B cell (primary cell): ENCODE measurements around the gene UGT2A3. TPM values are rescaled to one million over a fixed set of nuclear protein-coding genes. Genes with fewer than 3 reads are reported as not detected.

Source experiments
- ATAC-seq: fragments of 200-7000 bp; cut with Tn5 transposase; one replicate; pipeline ENCODE4 v1.10.0; 2021; ENCODE audit warnings: low read depth, mild to moderate bottlenecking, moderate number of reproducible peaks, moderate library complexity
- CTCF ChIA-PET: fragments of 350-600 bp; sonication (Branson Sonifier 250); formaldehyde crosslinking; loops from one replicate; lab custom pipeline; 2021; ENCODE audit warnings: antibody characterized with exemption, inconsistent platforms; lab: Charles Lee
- POLR2A ChIA-PET: fragments of 350-600 bp; sonication (Branson Sonifier 250); formaldehyde crosslinking; loops from one replicate; lab custom pipeline; 2021; ENCODE audit warnings: antibody characterized with exemption; lab: Charles Lee
- DNase-seq: peaks from one replicate; pipeline ENCODE4 v3.0.0; 2013
- H2AFZ ChIP-seq: 2 replicates; pipeline ENCODE4 v1.6.1; 2012; ENCODE audit warnings: mild to moderate bottlenecking, low read depth, low read length; ENCODE audit not compliant: insufficient read depth, poor library complexity, severe bottlenecking
- H3K27ac ChIP-seq, 2 donors: 1 replicate in 1 of 2; 2 replicates in 1 of 2; pipeline ENCODE4 v1.5.1; 2012 to 2013; ENCODE audit warnings: low read length in 2 of 2, mild to moderate bottlenecking in 2 of 2, moderate library complexity in 1 of 2
- H3K27me3 ChIP-seq, 4 experiments: fragments of 200-600 bp in 1 of 4; sonication (generic) in 1 of 4; replicated peaks in 1 of 4; 1 replicate in 2 of 4; 2 replicates in 2 of 4; pipeline versions ENCODE4 v1.6.1 to v1.7.0; 2013 to 2016; ENCODE audit warnings: low read length in 3 of 4, mild to moderate bottlenecking in 2 of 4, mixed read lengths in 1 of 4, moderate library complexity in 1 of 4; ENCODE audit not compliant: insufficient read depth in 4 of 4, control insufficient read depth in 3 of 4; ENCODE audit errors: control extremely low read depth in 1 of 4
- H3K36me3 ChIP-seq, 2 experiments: replicated peaks in 1 of 2; 1 replicate in 1 of 2; 2 replicates in 1 of 2; pipeline versions ENCODE4 v1.6.1 to v1.7.1; 2013; ENCODE audit warnings: low read length in 1 of 2; ENCODE audit not compliant: insufficient read depth in 2 of 2, control insufficient read depth in 1 of 2; ENCODE audit errors: control extremely low read depth in 1 of 2, extremely low read depth in 1 of 2
- H3K4me1 ChIP-seq, 2 donors: fragments of 200-600 bp in 1 of 2; sonication (generic) in 1 of 2; 1 replicate in 1 of 2; 2 replicates in 1 of 2; pipeline versions ENCODE4 v1.5.1 to v1.6.1; 2013 to 2017; ENCODE audit warnings: low read length in 2 of 2; ENCODE audit not compliant: control insufficient read depth in 2 of 2, insufficient read depth in 2 of 2
- H3K4me2 ChIP-seq: replicated peaks from 2 replicates; pipeline ENCODE3; 2012; ENCODE audit warnings: mild to moderate bottlenecking, low read depth, low read length; ENCODE audit not compliant: poor library complexity, severe bottlenecking
- H3K4me3 ChIP-seq, 5 experiments: fragments of 200-600 bp in 1 of 5; sonication (generic) in 1 of 5; 1 replicate in 3 of 5; 2 replicates in 2 of 5; pipeline versions ENCODE4 v1.5.1 to v1.7.0; 2011 to 2016; ENCODE audit warnings: low read length in 4 of 5, mild to moderate bottlenecking in 4 of 5, low read depth in 2 of 5, control low read depth in 1 of 5, moderate library complexity in 1 of 5; ENCODE audit not compliant: insufficient read depth in 1 of 5; ENCODE audit errors: control extremely low read depth in 1 of 5, extremely low read depth in 1 of 5
- H3K79me2 ChIP-seq: fragments of 200-600 bp; sonication (generic); one replicate; pipeline ENCODE4 v1.6.0; 2016; ENCODE audit warnings: low read length; ENCODE audit not compliant: control insufficient read depth, insufficient read depth
- H3K9ac ChIP-seq: fragments of 200-600 bp; sonication (generic); 2 replicates; pipeline ENCODE4 v1.6.1; 2017; ENCODE audit warnings: mild to moderate bottlenecking, low read length, moderate library complexity
- H3K9me3 ChIP-seq, 3 donors: one replicate each; pipeline versions ENCODE4 v1.6.1 to v1.7.1; 2013; ENCODE audit warnings: low read length in 2 of 3; ENCODE audit not compliant: control insufficient read depth in 2 of 3, insufficient read depth in 1 of 3; ENCODE audit errors: control extremely low read depth in 1 of 3
- H4K20me1 ChIP-seq: 2 replicates; pipeline ENCODE4 v1.6.0; 2012; ENCODE audit warnings: mild to moderate bottlenecking, low read length; ENCODE audit not compliant: insufficient read depth, control insufficient read depth, poor library complexity, severe bottlenecking
- H3K27ac Mint-ChIP-seq: one replicate; pipeline ENCODE4 v1.8.0; 2021; ENCODE audit warnings: mixed read lengths
- H3K27me3 Mint-ChIP-seq: one replicate; pipeline ENCODE4 v1.8.0; 2021; ENCODE audit warnings: mixed read lengths
- H3K4me1 Mint-ChIP-seq: one replicate; pipeline ENCODE4 v1.8.0; 2021; ENCODE audit warnings: mixed read lengths
- H3K4me3 Mint-ChIP-seq: one replicate; pipeline ENCODE4 v1.8.0; 2021; ENCODE audit warnings: mixed read lengths
- H3K9me3 Mint-ChIP-seq: one replicate; pipeline ENCODE4 v1.8.0; 2022; ENCODE audit warnings: mixed read lengths; ENCODE audit not compliant: insufficient read depth
- CTCF ChIP-seq: fragments of 200-600 bp; IDR thresholded peaks from one replicate; pipeline ENCODE4 v1.8.0; 2022; ENCODE audit warnings: antibody characterized with exemption, mild to moderate bottlenecking
- EZH2 ChIP-seq: IDR thresholded peaks from 2 replicates; pipeline ENCODE4 v1.6.1; 2012; ENCODE audit warnings: borderline replicate concordance, low read depth, mild to moderate bottlenecking, moderate library complexity, low read length; ENCODE audit not compliant: insufficient read depth, poor library complexity, severe bottlenecking
- WGBS: methylation state at CpG from one replicate; pipeline ENCODE4 v1.1.5; 2013; ENCODE audit warnings: missing lambda C conversion rate; ENCODE audit not compliant: insufficient coverage; 5-methylcytosine and 5-hydroxymethylcytosine counted together
- intact Hi-C: fragments of 100-400 bp; cut with micrococcal nuclease; formaldehyde crosslinking; loops from one replicate; pipeline ENCODE4 v1.10.0; 2022
- polyA plus RNA-seq: library from polyadenylated mRNA; depleted of rRNA; stranded (reverse); fragments of >200 nt; gene quantifications from 2 replicates; pipeline ENCODE4 v1.2.3, GENCODE V29; 2012
- total RNA-seq, 2 donors: library from RNA; stranded (reverse); fragments of 120-200 nt in 1 of 2; gene quantifications; 1 replicate in 1 of 2; 2 replicates in 1 of 2; pipeline versions ENCODE4 v1.2.3 to v1.2.4, GENCODE V29; 2013 to 2022

The UGT2A3 gene
- total and polyA plus RNA-seq, 2 donors (not counting 1 experiment from before 2014, with no cell fraction given): not detected

GRCh38 chr4:68995292-68995691 is 43.7 kb upstream of the UGT2A3 start:
- no peaks in the 10 kb centered on the region for H4K20me1 ChIP-seq
- no peaks in the 10 kb centered on the region for H3K9me3 ChIP-seq
- H2AFZ ChIP-seq: no peak overlapping the region
- ATAC-seq (no peak), DNase-seq (no peak)
- no CpG with 5 or more reads among the region's 2 CpGs for WGBS
- no peaks in the 10 kb centered on the region for H3K79me2 ChIP-seq
- H3K4me3 ChIP-seq: no peak overlapping the region
- ChIA-PET CTCF (no interaction called here), POLR2A (no interaction called here)
- no peaks in the 10 kb centered on the region for H3K27me3 Mint-ChIP-seq
- H3K4me1 Mint-ChIP-seq: no peaks in the 10 kb centered on the region
- H3K27ac ChIP-seq: no peak overlapping the region
- H3K4me2 ChIP-seq: no peak overlapping the region
- H3K4me1 ChIP-seq: no peaks in the 10 kb centered on the region
- no peak overlapping the region for H3K27ac Mint-ChIP-seq
- no peaks in the 10 kb centered on the region for H3K9me3 Mint-ChIP-seq
- intact Hi-C loops: no loop called here
- H3K27me3 ChIP-seq: no peaks in the 10 kb centered on the region
- no peak for TF ChIP-seq EZH2
- no peak for TF ChIP-seq CTCF
- no peak overlapping the region for H3K4me3 Mint-ChIP-seq
- H3K36me3 ChIP-seq: no peaks in the 10 kb centered on the region
- no peak overlapping the region for H3K9ac ChIP-seq

- no peaks in the 10 kb centered on the region for H3K79me2 ChIP-seq
- no peaks in the 10 kb centered on the region for H4K20me1 ChIP-seq
- H3K9ac ChIP-seq: no peak overlapping the region
- intact Hi-C loops: no loop called here
- no peaks in the 10 kb centered on the region for H3K4me1 ChIP-seq
- no peaks in the 10 kb centered on the region for H3K27me3 Mint-ChIP-seq
- H3K27ac ChIP-seq: no peak overlapping the region
- no CpG with 5 or more reads among the region's 2 CpGs for WGBS
- peaks cover 0 to 5% (median 0%) of the 10 kb centered on the region in 3 donors for H3K9me3 ChIP-seq
- H3K36me3 ChIP-seq: no peaks in the 10 kb centered on the region
- H3K4me1 Mint-ChIP-seq: no peaks in the 10 kb centered on the region
- no peak overlapping the region for H2AFZ ChIP-seq
- H3K4me2 ChIP-seq: no peak overlapping the region
- ATAC-seq (no peak), DNase-seq (no peak)
- H3K4me3 Mint-ChIP-seq: no peak overlapping the region
- no peaks in the 10 kb centered on the region for H3K9me3 Mint-ChIP-seq
- ChIA-PET CTCF (no interaction called here), POLR2A (no interaction called here)
- H3K4me3 ChIP-seq: no peak overlapping the region
- no peaks in the 10 kb centered on the region for H3K27me3 ChIP-seq
- TF ChIP-seq CTCF (no peak), EZH2 (no peak)
- no peak overlapping the region for H3K27ac Mint-ChIP-seq
Measured at GRCh38 chr4:68987007-68987406, 35.4 kb upstream of the UGT2A3 start.
